HG03571 (cell line): ENCODE data around the gene DNAJC15.

Experiments used
- ATAC-seq: cut with Tn5 transposase; IDR thresholded peaks from one replicate; pipeline ENCODE4 v1.9.1; 2021; ENCODE audit not compliant: unreplicated experiment

The DNAJC15 gene

DNA sequence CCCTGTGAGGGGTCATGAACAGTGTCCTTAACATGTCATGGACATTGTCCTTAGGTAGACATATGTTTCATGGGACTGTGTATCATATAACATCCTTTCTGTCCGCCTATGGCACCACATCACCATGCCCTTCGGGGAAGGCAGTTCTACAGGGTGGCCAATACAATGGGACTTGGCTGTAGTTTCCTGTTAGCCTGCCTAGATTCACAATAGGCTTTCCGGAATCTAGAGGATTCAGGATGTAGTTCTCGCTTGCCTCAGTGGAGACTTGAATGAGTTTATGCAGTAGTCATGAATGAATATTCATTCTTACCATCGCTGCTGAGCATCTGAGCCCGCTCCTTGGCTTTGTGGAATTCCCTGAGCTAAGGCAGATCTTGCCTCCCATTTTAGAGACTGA lies 100.5 kb downstream of the DNAJC15 start:
- ATAC-seq: no peak

DNA sequence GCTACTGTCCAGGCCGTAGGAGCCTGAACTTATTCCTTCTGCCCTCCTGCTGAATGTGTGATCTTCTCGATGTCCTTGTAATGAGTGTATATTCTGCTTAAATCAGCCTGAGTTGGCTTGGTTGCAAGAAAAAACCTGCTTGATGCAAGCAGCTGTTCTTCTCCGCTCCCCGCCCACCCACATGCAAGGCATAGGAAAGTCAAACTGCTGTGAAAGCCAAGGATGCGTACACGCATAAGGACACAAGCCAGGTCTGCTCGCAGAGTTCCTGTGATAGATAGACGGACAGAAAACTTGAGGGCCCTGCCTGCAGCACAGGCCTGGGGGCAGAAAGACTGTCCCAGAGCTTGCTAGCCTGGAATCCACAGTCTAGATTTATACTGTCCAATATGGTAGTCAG lies 101.1 kb downstream of the DNAJC15 start:
- no peak for ATAC-seq

DNA sequence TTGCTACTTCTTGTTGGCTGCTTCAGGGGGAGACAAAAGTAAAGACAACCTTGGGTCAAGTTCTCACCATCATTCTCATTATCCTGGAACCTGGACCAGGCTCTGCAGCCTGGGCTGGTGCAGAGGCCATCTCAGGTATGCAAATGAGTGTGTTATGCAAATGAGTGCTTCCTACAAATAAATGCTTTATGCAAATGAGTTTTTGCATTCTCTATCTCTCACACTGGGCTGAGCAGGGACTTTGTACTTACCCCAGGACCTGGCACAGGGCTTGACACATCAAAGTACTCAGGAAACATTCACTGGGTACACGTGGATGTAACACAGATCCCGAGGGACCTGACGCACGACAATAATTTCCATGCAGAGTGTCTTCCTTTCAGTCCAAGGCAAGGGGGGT lies 103.0 kb downstream of the DNAJC15 start:
- no peak for ATAC-seq

DNA sequence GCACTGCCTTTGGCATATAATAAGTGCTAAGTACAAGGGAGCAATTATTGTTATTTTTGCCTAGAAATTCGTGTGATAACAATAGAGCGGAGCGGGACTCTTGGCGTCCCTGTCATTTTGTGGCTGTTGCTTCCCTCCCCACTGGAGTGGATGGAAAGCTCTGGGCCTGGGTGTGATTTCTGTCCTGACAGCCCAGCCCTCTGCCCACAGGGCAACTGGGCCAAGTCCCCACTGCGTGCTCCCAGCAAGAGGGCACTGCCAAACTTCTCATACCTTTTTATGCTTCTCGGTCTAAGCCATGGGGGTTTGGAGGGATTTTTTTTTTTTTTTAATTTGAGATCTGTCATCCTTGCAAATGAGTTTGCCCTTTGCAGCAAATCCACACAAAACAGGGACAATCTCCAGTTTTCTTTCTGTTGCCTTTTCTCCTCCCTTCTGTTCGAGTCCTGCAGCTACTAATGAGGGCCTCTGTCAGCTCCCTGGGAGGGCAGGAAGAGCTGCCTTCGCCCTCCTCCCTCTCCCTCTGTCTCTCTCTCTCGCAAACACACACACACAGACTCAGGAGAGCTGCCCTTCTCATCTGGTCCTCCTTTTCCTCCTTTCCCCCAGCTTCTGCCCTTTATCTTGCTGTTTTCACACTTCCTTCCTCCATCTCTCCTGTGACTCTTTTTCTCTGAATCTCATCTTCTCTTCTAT lies 103.9 kb downstream of the DNAJC15 start:
- ATAC-seq: no peak

DNA sequence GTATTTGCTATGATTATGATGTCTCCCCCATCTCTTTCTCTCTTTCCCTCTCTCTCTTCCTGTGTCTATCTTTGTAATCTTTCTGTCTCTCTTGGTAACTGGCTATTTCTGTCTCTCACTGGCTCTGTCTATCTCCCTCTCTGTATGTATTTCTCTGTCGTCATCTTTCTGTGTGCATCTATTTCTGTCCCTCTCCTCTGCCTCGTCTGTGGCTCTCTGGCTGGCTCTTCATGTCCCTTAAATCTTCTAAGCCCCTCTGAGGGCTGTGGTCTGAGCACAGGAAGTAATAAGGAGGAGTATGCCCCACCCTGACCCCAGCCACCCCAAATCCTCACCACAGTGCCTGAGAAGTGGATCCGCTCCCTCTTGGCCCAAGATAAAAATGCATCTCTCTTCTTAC lies 104.4 kb downstream of the DNAJC15 start:
- no peak for ATAC-seq

DNA sequence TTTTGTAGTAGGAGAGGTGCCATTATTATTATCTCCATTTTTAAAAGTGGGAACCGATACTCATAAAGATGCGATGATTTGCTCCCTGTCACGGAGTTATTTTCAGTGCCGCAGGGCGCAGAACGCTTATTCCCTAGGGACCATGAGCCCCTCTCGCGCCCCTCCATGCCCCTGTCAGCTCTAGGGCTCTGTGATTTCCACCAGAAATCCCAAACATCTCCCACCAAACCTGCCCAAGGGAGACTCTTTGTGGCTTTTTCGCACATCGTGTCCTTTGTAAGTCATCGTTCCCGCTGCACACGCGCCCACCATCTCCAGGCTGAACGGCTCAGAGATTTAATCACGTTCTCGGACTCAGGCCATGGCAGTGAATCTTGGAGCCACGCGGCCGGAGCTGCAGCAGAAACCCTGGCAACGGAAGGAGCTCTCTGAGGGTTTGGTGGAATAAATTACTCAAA lies 105.1 kb downstream of the DNAJC15 start:
- no peak for ATAC-seq

DNA sequence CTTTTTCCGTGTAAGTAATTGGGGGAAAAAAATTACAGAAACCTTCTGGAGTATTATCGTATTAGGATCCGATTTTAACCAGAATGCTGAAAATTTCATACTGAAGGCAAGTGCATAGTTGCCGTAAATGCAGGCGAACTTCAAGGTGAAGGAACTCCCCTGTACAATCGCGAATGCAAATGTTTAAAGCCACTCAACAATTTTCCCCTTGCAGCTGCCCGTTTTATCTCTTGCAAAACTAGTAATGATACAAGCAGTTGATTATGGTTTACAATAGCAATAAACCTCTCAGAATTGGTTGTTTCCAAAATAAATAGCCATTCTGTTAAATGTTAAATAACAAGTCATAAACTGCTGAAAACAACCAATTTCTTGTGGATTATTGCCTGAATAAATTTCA lies 105.7 kb downstream of the DNAJC15 start:
- ATAC-seq: no peak

DNA sequence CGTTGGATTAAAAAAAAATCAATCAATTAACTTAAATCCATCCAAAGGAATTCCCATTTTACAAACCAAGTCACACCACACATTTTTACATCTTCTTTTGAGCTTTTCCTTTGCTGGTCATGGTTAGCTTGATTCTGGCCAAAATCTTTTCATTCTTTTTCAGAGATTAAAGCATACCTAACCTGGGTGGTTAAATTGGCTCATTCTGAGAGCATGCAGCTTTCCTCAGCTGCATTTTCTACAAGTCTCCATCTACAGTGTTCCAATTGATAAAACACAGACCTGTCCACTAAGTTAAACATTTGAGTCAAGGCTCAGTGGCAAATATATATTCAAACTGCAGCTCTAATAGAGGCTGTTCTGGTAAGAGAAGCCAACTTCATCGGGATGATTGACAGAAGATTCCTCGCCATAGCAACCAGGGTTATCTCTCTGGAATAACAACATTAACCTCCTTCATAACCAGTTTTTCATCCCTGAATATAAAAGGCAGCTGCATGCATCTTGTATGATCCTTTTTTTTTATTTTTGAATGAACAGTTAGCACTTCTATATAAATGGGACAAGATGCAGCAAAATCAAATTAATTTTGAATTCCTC lies 106.2 kb downstream of the DNAJC15 start:
- no peak for ATAC-seq

DNA sequence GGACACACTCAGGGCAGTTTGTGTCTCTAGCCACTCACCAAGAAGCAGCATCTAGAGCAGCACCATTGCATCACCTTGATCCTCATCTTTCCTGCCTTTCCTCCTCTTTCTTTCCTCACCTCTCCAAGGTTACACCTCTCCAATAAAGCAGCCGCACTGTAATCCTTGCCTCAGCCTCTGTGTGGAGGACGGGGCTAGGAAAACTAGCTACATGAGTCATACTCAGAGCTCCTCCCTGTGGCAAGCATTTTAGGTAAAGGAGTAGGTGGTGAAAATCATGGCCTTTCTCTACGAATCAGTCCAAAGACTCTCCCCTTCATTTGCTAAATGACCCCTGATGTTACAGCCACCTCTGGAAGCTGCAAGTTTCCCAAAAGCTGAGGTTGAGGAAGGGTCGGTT lies 108.9 kb downstream of the DNAJC15 start:
- ATAC-seq: no peak

DNA sequence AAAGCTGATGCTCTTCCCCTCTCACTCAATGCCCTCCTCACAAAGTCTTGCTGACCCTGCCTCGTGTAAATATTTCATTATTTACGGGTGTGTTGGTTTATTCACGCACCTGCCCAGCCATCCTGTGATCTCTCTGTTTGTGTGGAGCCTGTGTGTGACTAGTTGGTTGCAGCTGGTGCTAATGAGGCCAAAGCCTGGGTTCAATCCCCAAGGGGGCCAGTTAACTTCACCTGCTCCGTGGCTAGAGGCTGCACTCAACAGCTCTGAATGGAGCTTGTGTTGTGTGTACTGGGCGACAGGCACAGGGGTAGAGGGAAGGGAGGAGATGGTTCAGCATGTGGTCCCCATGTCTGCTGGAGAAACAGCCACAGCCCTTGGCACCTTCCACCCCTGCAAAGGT lies 109.5 kb downstream of the DNAJC15 start:
- ATAC-seq: no peak

DNA sequence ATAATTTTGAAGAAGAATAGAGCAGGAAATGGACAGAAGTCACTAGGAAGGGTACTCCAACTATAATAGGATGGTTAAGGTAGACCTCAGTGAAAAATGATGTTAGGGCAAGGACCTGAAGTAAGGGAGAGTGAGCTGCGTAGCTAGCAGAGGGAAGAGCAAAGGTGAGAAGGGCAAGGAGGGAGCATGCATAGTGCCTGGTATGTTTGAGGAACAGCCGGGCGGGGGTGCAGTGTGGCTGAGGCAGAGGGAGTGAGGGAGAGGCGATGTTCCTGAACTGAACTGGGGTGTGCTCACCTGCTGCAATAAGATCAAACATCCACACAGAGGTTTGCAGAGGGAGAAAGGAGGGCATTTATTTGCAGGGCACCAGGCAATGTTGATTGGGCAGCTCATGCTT lies 110.4 kb downstream of the DNAJC15 start:
- no peak for ATAC-seq

DNA sequence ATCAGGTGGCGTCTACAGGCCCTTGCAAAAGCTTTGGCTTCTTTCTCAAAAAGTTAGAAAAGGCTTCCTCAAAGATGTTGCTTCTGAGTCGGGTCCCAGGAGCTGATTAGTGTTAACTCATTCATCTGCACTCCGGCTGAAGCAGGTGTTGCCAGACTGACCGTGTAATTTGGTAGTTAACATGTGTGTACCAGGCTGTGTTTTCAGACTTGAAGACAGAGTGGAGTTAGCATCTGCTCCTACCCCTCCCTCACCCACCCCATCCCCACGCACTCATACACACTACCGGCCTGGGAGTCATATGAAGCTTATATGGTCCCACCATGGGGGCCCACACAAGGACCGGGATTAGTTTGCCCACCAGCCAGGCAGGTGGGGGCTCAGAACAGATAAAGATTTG lies 111.5 kb downstream of the DNAJC15 start:
- no peak for ATAC-seq

DNA sequence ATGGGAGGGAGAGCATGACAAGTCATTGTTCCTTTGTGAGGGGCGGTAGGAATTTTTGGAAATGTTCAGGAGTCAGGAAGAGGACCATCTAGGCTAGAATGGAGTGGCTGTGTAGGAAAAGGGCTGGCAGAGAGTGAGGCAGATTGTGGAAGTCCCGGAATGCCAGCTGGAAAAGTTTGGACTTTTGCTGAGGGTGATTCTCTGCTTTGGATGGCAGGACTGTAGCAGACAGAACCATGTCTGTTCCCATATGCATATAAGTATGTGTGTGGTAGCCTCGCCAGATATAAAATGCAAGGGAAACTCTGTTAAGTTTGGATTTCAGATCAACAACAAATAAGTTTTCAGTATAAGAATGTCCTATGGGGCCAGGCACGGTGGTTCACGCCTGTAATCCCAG lies 112.1 kb downstream of the DNAJC15 start:
- no peak for ATAC-seq

DNA sequence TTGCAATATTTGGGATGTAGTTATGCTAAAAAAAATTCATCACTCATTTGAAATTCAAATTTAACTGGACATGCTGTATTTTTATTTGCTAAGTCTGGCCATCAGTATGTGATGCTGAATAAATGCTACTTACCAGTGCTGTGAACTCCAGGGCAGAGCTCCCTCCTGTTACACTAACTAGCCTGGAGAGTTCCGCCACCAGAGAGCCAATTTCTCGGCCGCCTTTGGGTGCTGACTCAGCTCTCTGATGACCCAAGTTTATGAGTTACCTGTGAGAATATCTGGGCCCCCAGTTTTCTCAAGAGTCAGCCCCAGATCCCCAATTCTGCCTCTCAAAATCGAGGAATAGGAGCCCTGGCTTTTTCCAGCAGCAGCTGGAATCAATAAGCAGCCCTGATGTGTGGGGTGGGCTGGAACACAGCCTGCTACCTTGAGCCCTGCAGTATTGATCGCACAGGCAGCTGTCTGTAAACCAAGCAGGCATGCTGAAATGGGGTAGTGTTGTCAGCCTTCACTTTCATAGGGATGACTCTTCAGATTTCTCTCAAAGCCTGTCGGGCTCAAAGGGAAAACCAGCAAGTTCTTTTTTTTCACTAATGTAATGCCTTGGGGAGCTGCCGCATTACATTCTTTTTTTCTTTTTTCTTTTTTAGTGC lies 113.7 kb downstream of the DNAJC15 start:
- no peak for ATAC-seq

DNA sequence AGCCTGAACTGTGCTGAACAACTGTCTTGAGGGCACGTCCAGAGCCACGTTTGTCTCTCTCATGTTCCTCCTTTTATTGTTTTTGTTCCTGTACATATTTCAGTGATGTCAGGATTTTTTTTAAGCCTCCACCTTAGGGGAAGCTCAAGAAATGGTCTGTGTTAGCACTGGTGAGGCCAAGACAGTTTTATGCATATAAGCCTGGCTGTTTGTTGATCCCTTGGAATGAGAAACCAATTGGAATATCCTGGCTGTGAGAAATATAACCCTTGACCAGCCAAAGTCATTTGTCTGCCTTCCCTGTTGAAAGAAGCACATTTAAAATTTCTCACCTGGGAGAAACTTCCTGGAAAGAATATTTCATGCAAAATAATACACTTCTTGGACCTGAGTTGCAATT lies 115.8 kb downstream of the DNAJC15 start:
- ATAC-seq: no peak

DNA sequence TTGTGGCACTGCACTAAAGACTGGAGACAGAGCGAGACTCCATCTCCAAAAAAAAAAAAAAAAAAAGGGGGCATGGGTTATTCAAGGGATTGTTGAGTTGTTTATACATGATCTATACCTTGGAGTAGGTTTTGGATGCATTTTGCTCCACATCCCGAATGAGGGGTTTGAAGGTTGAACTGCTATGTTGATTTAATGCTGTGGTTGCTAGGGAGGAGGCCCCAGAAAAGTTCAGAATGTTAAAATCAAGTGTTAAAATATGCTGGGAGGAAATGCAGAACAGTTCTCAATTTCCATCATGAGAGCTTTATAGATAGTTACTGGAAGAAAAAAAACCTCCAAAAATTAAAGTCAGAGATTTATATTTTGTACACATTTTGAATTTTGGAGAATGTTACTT lies 116.5 kb downstream of the DNAJC15 start:
- no peak for ATAC-seq

DNA sequence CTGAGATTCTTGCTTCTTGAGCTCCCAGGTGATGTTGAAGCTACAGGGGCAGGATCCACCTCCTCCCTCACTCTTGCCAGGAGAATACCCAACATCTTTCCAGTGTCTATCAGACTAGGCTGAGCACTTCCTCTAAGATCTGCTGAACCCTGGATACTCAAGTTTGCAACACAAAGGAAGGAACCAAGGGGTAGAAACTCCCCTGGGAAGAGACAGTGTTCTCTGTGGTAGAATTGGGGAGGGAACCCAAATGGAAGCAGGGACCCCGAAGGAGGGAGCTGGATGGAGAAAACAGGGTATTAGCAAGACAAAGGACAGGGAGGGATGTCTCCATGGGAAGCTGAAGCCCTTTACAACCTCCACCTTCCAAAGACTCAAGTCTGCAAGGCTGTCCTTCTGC lies 117.6 kb downstream of the DNAJC15 start:
- no peak for ATAC-seq

DNA sequence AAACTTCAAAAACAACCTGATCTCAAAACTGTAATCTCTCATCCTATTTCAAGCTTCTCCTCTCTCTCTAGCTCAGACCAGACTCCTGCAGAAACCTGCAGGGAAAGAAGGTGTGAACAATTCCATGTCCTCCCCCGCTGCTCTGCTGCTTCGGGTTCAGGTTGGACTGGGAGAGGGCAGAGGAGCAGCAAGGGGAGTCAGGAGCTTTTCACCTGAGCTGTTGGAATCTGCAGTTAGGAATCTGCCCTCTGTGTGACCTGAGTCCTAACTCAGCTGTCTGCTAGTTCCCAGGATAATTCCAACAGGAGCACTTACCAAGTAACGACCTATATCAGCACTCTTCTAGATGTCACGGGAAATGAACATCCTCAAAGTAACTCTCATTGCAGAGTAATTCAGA lies 118.3 kb downstream of the DNAJC15 start:
- no peak for ATAC-seq

DNA sequence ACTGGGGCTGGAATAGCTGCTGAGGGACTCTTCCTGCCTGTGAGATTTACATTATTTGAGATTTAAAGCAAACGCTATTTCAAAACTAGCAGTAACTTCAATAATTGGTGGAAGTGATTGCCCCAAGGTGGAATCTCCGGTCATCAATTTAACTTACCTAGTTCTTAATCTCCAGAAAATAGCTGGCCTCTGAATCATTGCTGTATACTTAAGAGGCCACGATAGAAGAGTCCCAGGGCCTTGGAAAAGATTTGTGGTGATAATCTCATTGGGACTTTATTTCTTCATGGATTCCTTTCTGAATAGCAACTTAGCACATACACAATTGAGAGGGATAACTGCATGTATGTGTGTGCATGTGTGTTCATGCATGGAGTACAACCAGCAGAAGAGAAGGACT lies 120.2 kb downstream of the DNAJC15 start:
- ATAC-seq: no peak

DNA sequence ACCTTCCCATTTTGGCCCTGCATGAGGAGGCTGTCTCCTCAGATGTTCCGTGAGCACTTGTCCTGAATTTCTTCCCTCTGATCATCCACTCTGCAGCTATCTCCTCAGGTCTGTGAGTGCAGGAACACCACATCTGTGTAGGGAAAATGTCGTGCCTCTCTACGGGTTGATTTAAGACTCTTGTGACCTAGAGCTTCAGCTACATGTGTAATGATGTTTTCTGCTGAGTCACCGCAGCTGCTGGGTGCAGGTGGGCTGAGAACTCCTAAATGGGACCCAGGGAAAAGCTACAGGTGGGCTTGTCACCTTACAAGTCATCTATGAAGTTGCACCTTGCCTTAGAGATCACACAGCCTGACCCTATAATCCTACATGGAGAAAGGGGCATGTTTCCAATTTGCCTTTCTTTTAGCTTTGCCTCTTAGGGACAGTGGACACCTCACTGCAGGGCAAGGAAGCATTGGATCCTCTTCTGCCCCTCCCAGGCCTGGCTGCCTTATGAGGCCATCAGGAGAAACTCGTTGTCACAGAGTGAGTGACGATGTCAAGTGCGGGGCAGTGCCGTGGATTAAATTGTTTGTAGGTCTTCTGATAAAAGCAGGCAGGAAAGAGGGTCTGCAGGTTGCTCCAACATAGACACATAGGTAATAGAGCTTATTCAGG lies 122.3 kb downstream of the DNAJC15 start:
- no peak for ATAC-seq

DNA sequence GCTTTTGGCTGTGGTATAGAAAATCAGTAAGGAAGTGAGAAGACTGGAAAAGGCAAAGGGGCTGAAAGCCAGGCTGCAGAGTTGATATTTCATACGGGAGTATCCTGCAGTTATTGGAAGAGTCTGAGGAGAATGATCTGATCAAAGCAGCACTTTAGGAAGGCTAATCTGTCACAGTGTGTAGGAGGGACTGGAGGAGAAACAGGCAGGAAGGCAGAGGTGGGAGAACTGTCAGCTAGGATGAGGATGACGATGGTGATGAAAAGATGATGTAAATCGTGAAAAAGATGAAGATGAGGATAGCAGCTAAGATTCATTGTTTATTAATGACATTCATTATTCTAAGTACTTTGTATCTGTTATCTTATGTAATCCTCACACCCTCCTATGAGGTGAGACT lies 123.0 kb downstream of the DNAJC15 start:
- ATAC-seq: no peak
